ENCODE measurements around the gene POLR1B. TPM values are rescaled to one million over a fixed set of nuclear protein-coding genes. Genes with fewer than 3 reads are reported as not detected.
A peak's percentile ranks its signal among the peaks of the same experiment; 100 is the strongest.

The POLR1B gene
- total RNA-seq, 1 experiment from 2014 or later: 83.6 TPM

DNA sequence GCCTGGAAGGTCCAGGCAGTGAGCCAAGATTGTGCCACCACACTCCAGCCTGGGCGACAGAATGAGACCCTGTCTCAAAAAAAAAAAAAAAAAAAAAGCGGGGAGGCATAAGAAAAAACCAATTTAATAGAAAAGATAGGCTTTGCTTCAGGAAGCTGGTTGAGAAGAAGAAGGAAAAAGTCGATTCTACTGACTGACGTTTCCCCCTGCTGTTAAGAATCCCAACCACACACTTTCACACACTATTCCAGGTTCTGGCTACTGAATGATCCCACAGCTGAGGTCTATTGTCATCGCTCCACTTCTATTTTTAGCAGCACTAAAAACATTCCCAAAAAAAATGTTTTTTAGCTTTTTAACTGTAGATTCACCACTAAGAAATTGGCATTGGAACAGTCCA is 35.5 kb downstream of the POLR1B start:
- no peak overlapping the region for H3K4ac ChIP-seq (ENCODE audit: low read depth, low read length)
- no peak for DNase-seq
- H4K8ac ChIP-seq (replicated peaks; ENCODE audit: insufficient read length, low read depth, low read length): no peak overlapping the region
- H2BK5ac ChIP-seq (ENCODE audit: insufficient read length, low read length): no peak overlapping the region
- H3K9me3 Mint-ChIP-seq: no peaks in the 10 kb centered on the region
- no peak overlapping the region for H2BK15ac ChIP-seq (ENCODE audit: low read depth, low read length)
- no peaks in the 10 kb centered on the region for H4K20me1 ChIP-seq (ENCODE audit: control insufficient read depth, insufficient read depth, insufficient read length)
- H3K18ac ChIP-seq (ENCODE audit: insufficient read length, low read depth, low read length): no peak overlapping the region
- H3K14ac ChIP-seq (ENCODE audit: insufficient read depth, low read length): no peak overlapping the region
- TF ChIP-seq, protein P1, sequence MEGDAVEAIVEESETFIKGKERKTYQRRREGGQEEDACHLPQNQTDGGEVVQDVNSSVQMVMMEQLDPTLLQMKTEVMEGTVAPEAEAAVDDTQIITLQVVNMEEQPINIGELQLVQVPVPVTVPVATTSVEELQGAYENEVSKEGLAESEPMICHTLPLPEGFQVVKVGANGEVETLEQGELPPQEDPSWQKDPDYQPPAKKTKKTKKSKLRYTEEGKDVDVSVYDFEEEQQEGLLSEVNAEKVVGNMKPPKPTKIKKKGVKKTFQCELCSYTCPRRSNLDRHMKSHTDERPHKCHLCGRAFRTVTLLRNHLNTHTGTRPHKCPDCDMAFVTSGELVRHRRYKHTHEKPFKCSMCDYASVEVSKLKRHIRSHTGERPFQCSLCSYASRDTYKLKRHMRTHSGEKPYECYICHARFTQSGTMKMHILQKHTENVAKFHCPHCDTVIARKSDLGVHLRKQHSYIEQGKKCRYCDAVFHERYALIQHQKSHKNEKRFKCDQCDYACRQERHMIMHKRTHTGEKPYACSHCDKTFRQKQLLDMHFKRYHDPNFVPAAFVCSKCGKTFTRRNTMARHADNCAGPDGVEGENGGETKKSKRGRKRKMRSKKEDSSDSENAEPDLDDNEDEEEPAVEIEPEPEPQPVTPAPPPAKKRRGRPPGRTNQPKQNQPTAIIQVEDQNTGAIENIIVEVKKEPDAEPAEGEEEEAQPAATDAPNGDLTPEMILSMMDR (conservative IDR thresholded peaks at IDR 0.05): peak; percentile 33; the same call in 1 of the 3 replicates
- H3T11ph ChIP-seq (ENCODE audit: low read length): no peak overlapping the region
- H3K79me2 ChIP-seq (ENCODE audit: insufficient read depth, low read length): no peaks in the 10 kb centered on the region
- no peaks in the 10 kb centered on the region for H3K27me3 ChIP-seq (ENCODE audit: insufficient read depth, low read length)
- no peak overlapping the region for H2BK20ac ChIP-seq (ENCODE audit: low read depth, low read length, poor library complexity, severe bottlenecking)
- peaks cover 18 to 43% (median 37%) of the 10 kb centered on the region in 3 experiments; a peak in 6 of 7 replicates for H3K36me3 Mint-ChIP-seq (ENCODE audit: insufficient read depth in 1 of 3, low read depth in 3 of 3)
- no peaks in the 10 kb centered on the region for H3K9me3 ChIP-seq (ENCODE audit: control insufficient read depth, low read depth, low read length)
- no peaks in the 10 kb centered on the region for H3K23me2 ChIP-seq (ENCODE audit: insufficient read length, low read depth, low read length, poor library complexity, severe bottlenecking)
- no peak overlapping the region for H4K91ac ChIP-seq (ENCODE audit: insufficient read length, low read depth, low read length)
- H2AFZ ChIP-seq (ENCODE audit: low read length): no peak overlapping the region
- no peak overlapping the region for H4K5ac ChIP-seq (ENCODE audit: insufficient read length, low read depth, low read length)
- WGBS (ENCODE audit: extremely low coverage, insufficient read length, low lambda C conversion rate): no CpG with 5 or more reads among the region's 5 CpGs
- H3K4me1 Mint-ChIP-seq: 0 out of 4 replicates have a peak, but pooled peaks cover 0 to 2% of the 10 kb centered on the region in 2 experiments
- no peak overlapping the region for H2BK12ac ChIP-seq (ENCODE audit: insufficient read length, low read depth, low read length)
- no peaks in the 10 kb centered on the region for H3K4me1 ChIP-seq (ENCODE audit: insufficient read depth, low read length)
- H2BK120ac ChIP-seq (ENCODE audit: low read depth, low read length, poor library complexity, severe bottlenecking): no peak overlapping the region
- H2AK5ac ChIP-seq (ENCODE audit: insufficient read length, low read length): no peak overlapping the region
- H3K4me2 ChIP-seq (ENCODE audit: insufficient read depth, insufficient read length, low read length): no peak overlapping the region
- no peak overlapping the region for H3K23ac ChIP-seq (ENCODE audit: insufficient read length, low read depth, low read length)
- no peak overlapping the region for H3K27ac ChIP-seq (ENCODE audit: insufficient read length, low read depth, low read length)
- 0 out of 7 replicates have a peak overlapping the region, but pooled peaks of 1 of the 3 experiments have one; percentile 21 for H3K27ac Mint-ChIP-seq
- H3K4me3 Mint-ChIP-seq: no peak overlapping the region
- H3K9ac ChIP-seq (ENCODE audit: extremely low read depth, insufficient read length, low read length): no peak overlapping the region
- no peak overlapping the region for H3K56ac ChIP-seq (ENCODE audit: insufficient read length, low read depth, low read length)
- no peaks in the 10 kb centered on the region for H3K27me3 Mint-ChIP-seq (ENCODE audit: low read depth)
- H3K79me1 ChIP-seq (ENCODE audit: insufficient read depth, low read depth, low read length, poor library complexity, severe bottlenecking): peaks cover 2% of the 10 kb centered on the region

All from H9 (cell line).